WTC11 (cell line): ENCODE measurements around the gene RASD1. TPM values are rescaled to one million over a fixed set of nuclear protein-coding genes. Genes with fewer than 3 reads are reported as not detected.

ENCODE experiments used
- ATAC-seq: fragments of 200-7000 bp; cut with Tn5 transposase; 2 replicates; pipeline ENCODE4 v1.10.0; 2021; ENCODE audit warnings: mild to moderate bottlenecking, moderate library complexity
- CTCF ChIA-PET: fragments of 300-600 bp; sonication (Branson Sonifier 250); formaldehyde crosslinking; loops from one replicate; lab custom pipeline; 2021; ENCODE audit warnings: antibody characterized with exemption; lab: Charles Lee
- POLR2A ChIA-PET: fragments of 350-600 bp; sonication (Branson Sonifier 250); formaldehyde crosslinking; loops from one replicate; lab custom pipeline; 2021; ENCODE audit warnings: antibody characterized with exemption; lab: Charles Lee
- DNase-seq: peaks from one replicate; pipeline ENCODE4 v3.0.0; 2021; ENCODE audit warnings: low spot score
- H3K27ac Mint-ChIP-seq: 2 replicates; pipeline ENCODE4 v1.8.0; 2021; ENCODE audit warnings: mixed read lengths
- H3K27me3 Mint-ChIP-seq: 2 replicates; pipeline ENCODE4 v1.8.0; 2021; ENCODE audit warnings: low read depth, mild to moderate bottlenecking, moderate library complexity, mixed read lengths
- H3K36me3 Mint-ChIP-seq: 2 replicates; pipeline ENCODE4 v1.8.0; 2021; ENCODE audit warnings: mixed read lengths
- H3K4me1 Mint-ChIP-seq: 2 replicates; pipeline ENCODE4 v1.8.0; 2022; ENCODE audit warnings: mixed read lengths
- H3K4me3 Mint-ChIP-seq: 2 replicates; pipeline ENCODE4 v1.8.0; 2021; ENCODE audit warnings: mild to moderate bottlenecking, moderate library complexity, mixed read lengths
- H3K9me3 Mint-ChIP-seq: 2 replicates; pipeline ENCODE4 v1.8.0; 2021; ENCODE audit warnings: mixed read lengths
- ATF1 ChIP-seq: sonication (generic); formaldehyde crosslinking; IDR thresholded peaks from 2 replicates; pipeline ENCODE4 v1.8.1; 2023; ENCODE audit warnings: mild to moderate bottlenecking, moderate library complexity, missing genetic modification reagents
- E2F1 ChIP-seq: sonication (generic); formaldehyde crosslinking; IDR thresholded peaks from 2 replicates; pipeline ENCODE4 v1.8.0; 2022; ENCODE audit warnings: mild to moderate bottlenecking, missing genetic modification reagents
- E2F4 ChIP-seq: sonication (generic); formaldehyde crosslinking; IDR thresholded peaks from 2 replicates; pipeline ENCODE4 v1.8.1; 2022; ENCODE audit warnings: low read depth, mild to moderate bottlenecking, moderate library complexity, missing genetic modification reagents, borderline replicate concordance
- E2F5 ChIP-seq: sonication (generic); formaldehyde crosslinking; IDR thresholded peaks from 2 replicates; pipeline ENCODE4 v1.8.1; 2022; ENCODE audit warnings: mild to moderate bottlenecking, moderate library complexity, missing genetic modification reagents
- EMX1 ChIP-seq: fragments of 250-450 bp; sonication (Bioruptor Pico); IDR thresholded peaks from 2 replicates; pipeline ENCODE4 v1.8.0; 2021; ENCODE audit warnings: mild to moderate bottlenecking
- FOXK1 ChIP-seq: sonication (generic); formaldehyde crosslinking; IDR thresholded peaks from 2 replicates; pipeline ENCODE4 v1.8.0; 2022; ENCODE audit warnings: mild to moderate bottlenecking, moderate library complexity, missing genetic modification reagents
- GABPB1 ChIP-seq: sonication (generic); formaldehyde crosslinking; IDR thresholded peaks from 2 replicates; pipeline ENCODE4 v1.8.1; 2023; ENCODE audit warnings: mild to moderate bottlenecking, missing genetic modification reagents
- GRHL2 ChIP-seq: fragments of 250-450 bp; sonication (Bioruptor Pico); IDR thresholded peaks from 2 replicates; pipeline ENCODE4 v1.8.0; 2022; ENCODE audit warnings: mild to moderate bottlenecking, moderate library complexity; ENCODE audit not compliant: insufficient replicate concordance, severe bottlenecking
- JAZF1 ChIP-seq: fragments of 250-450 bp; sonication (Bioruptor Pico); IDR thresholded peaks from 2 replicates; pipeline ENCODE4 v1.9.0; 2021; ENCODE audit warnings: moderate library complexity, mild to moderate bottlenecking, inconsistent platforms
- MLX ChIP-seq: sonication (generic); formaldehyde crosslinking; IDR thresholded peaks from 2 replicates; pipeline ENCODE4 v1.8.1; 2023; ENCODE audit warnings: mild to moderate bottlenecking, missing genetic modification reagents, moderate library complexity
- NR1H2 ChIP-seq: sonication (generic); formaldehyde crosslinking; IDR thresholded peaks from 2 replicates; pipeline ENCODE4 v1.9.0; 2021; ENCODE audit warnings: mild to moderate bottlenecking, moderate library complexity, missing genetic modification reagents
- NR2C2 ChIP-seq: sonication (generic); formaldehyde crosslinking; IDR thresholded peaks from 2 replicates; pipeline ENCODE4 v1.8.0; 2022; ENCODE audit warnings: mild to moderate bottlenecking, missing genetic modification reagents
- NR3C1 ChIP-seq: sonication (generic); formaldehyde crosslinking; conservative IDR thresholded peaks from 2 replicates; pipeline ENCODE4 v1.8.1; 2023; ENCODE audit warnings: low read depth, mild to moderate bottlenecking, missing genetic modification reagents
- SOX15 ChIP-seq: fragments of 250-450 bp; sonication (Bioruptor Pico); IDR thresholded peaks from 2 replicates; pipeline ENCODE4 v1.9.0; 2021; ENCODE audit warnings: mild to moderate bottlenecking
- SP1 ChIP-seq: sonication (generic); formaldehyde crosslinking; conservative IDR thresholded peaks from 2 replicates; pipeline ENCODE4 v1.8.1; 2022; ENCODE audit warnings: missing genetic modification reagents
- TEAD1 ChIP-seq: sonication (generic); formaldehyde crosslinking; IDR thresholded peaks from 2 replicates; pipeline ENCODE4 v1.8.0; 2022; ENCODE audit warnings: mild to moderate bottlenecking, missing genetic modification reagents
- ZBTB21 ChIP-seq: sonication (generic); formaldehyde crosslinking; IDR thresholded peaks from 2 replicates; pipeline ENCODE4 v1.8.1; 2023; ENCODE audit warnings: mild to moderate bottlenecking, missing genetic modification reagents, borderline replicate concordance
- ZNF416 ChIP-seq: fragments of 250-450 bp; sonication (Bioruptor Pico); IDR thresholded peaks from 2 replicates; pipeline ENCODE4 v1.9.0; 2021; ENCODE audit warnings: mild to moderate bottlenecking, inconsistent platforms
- ZSCAN18 ChIP-seq: fragments of 250-450 bp; sonication (Bioruptor Pico); IDR thresholded peaks from 2 replicates; pipeline ENCODE4 v2.1.2; 2022; ENCODE audit warnings: mild to moderate bottlenecking, moderate library complexity
- total RNA-seq: library from RNA; stranded (reverse); gene quantifications from 3 replicates; pipeline ENCODE4 v1.2.3, GENCODE V29; 2021

RASD1 gene
- total RNA-seq, 1 experiment from 2014 or later, result 5.1 TPM

GRCh38 chr17:17472333-17472920, 23.8 kb downstream of the RASD1 start:
- peaks cover 3% of the 10 kb centered on the region for H3K4me1 Mint-ChIP-seq
- ATAC-seq (no peak), DNase-seq (no peak)
- POLR2A ChIA-PET, result no interaction called here
- CTCF ChIA-PET, result interaction anchor here (0.6 to 1.8 kb wide), 4 partner anchors 24 to 258 kb away, joined by 3 to 5 read pairs (median 4); partner anchors contain the start of gene RASD1
- no peak overlapping the region for H3K27ac Mint-ChIP-seq
- no peak overlapping the region for H3K4me3 Mint-ChIP-seq
- peaks cover 13% of the 10 kb centered on the region for H3K27me3 Mint-ChIP-seq
- no peak for TF ChIP-seq NR1H2
- no peak for TF ChIP-seq NR3C1 (CRISPR knock-in tag)
- TF ChIP-seq E2F1 (CRISPR knock-in tag), result no peak
- no peak for TF ChIP-seq EMX1 (CRISPR knock-in tag)
- no peak for TF ChIP-seq ATF1 (CRISPR knock-in tag)
- TF ChIP-seq TEAD1, result no peak
- no peak for TF ChIP-seq E2F4 (CRISPR knock-in tag)
- TF ChIP-seq SOX15, result no peak
- TF ChIP-seq GABPB1 (CRISPR knock-in tag), result no peak
- TF ChIP-seq FOXK1 (CRISPR knock-in tag), result no peak
- H3K9me3 Mint-ChIP-seq, result no peaks in the 10 kb centered on the region
- no peaks in the 10 kb centered on the region for H3K36me3 Mint-ChIP-seq

- no peaks in the 10 kb centered on the region for H3K4me1 Mint-ChIP-seq
- TF ChIP-seq E2F4 (CRISPR knock-in tag) (no peak), SP1 (no peak), E2F1 (CRISPR knock-in tag) (no peak), JAZF1 (CRISPR knock-in tag) (no peak), MLX (CRISPR knock-in tag) (no peak), E2F5 (no peak), ZSCAN18 (no peak), ZBTB21 (CRISPR knock-in tag) (no peak), GRHL2 (CRISPR knock-in tag) (no peak), NR2C2 (CRISPR knock-in tag) (no peak), ZNF416 (CRISPR knock-in tag) (no peak), NR1H2 (no peak)
- H3K9me3 Mint-ChIP-seq, result no peaks in the 10 kb centered on the region
- H3K27ac Mint-ChIP-seq, result no peak overlapping the region
- POLR2A ChIA-PET, result no interaction called here
- no peak for ATAC-seq
- no peak for DNase-seq
- no peaks in the 10 kb centered on the region for H3K36me3 Mint-ChIP-seq
- H3K4me3 Mint-ChIP-seq, result no peak overlapping the region
- CTCF ChIA-PET, result interaction anchor here (1.1 kb wide), 1 partner anchor 27 kb away, joined by 3 read pairs; no protein-coding TSS in a partner anchor
- H3K27me3 Mint-ChIP-seq, result peaks cover 13% of the 10 kb centered on the region
Measured at GRCh38 chr17:17469996-17470395, 26.2 kb downstream of the RASD1 start.
